Measurements from ENCODE around the gene AKR1C4. TPM values are rescaled to one million over a fixed set of nuclear protein-coding genes. Genes with fewer than 3 reads are reported as not detected.
"Not testable (repeated sequence)": the region's sequence is repeated elsewhere in the genome, so short reads cannot be mapped to it uniquely, and the experiment has no call there.

Gene AKR1C4
- total RNA-seq, 1 donor from 2014 or later, result not detected

DNA sequence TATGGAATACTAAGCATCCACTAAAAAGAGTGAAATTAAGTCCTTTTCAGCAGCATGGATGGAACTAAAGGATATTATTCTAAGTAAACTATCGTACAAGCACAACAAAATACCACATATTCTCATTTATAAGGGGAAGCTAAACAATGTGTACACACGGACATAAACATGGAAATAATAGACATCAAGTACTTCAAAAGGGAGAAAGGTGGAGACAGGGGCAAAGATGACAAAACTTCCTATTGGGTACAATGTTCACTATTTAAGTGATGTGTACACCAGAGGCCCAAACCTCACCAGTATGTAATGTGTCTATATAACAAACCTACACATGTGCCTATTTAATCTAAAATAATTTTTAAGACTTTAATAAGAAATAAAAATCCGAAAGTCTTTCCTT is 2.2 kb upstream of the AKR1C4 start:
- no peaks in the 10 kb centered on the region for H3K27me3 ChIP-seq (ENCODE audit: control insufficient read depth, insufficient read depth, low read length)
- DNase-seq (ENCODE audit: low read depth), result no peak
- no peaks in the 10 kb centered on the region for H3K36me3 ChIP-seq (ENCODE audit: control insufficient read depth, insufficient read depth, low read length)
- H3K4me3 ChIP-seq (ENCODE audit: low read depth, low read length), result no peak overlapping the region
- TF ChIP-seq, protein P1, sequence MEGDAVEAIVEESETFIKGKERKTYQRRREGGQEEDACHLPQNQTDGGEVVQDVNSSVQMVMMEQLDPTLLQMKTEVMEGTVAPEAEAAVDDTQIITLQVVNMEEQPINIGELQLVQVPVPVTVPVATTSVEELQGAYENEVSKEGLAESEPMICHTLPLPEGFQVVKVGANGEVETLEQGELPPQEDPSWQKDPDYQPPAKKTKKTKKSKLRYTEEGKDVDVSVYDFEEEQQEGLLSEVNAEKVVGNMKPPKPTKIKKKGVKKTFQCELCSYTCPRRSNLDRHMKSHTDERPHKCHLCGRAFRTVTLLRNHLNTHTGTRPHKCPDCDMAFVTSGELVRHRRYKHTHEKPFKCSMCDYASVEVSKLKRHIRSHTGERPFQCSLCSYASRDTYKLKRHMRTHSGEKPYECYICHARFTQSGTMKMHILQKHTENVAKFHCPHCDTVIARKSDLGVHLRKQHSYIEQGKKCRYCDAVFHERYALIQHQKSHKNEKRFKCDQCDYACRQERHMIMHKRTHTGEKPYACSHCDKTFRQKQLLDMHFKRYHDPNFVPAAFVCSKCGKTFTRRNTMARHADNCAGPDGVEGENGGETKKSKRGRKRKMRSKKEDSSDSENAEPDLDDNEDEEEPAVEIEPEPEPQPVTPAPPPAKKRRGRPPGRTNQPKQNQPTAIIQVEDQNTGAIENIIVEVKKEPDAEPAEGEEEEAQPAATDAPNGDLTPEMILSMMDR (IDR thresholded peaks at IDR 0.05; ENCODE audit: insufficient read depth, low read length, poor library complexity, severe bottlenecking), result no peak

DNA sequence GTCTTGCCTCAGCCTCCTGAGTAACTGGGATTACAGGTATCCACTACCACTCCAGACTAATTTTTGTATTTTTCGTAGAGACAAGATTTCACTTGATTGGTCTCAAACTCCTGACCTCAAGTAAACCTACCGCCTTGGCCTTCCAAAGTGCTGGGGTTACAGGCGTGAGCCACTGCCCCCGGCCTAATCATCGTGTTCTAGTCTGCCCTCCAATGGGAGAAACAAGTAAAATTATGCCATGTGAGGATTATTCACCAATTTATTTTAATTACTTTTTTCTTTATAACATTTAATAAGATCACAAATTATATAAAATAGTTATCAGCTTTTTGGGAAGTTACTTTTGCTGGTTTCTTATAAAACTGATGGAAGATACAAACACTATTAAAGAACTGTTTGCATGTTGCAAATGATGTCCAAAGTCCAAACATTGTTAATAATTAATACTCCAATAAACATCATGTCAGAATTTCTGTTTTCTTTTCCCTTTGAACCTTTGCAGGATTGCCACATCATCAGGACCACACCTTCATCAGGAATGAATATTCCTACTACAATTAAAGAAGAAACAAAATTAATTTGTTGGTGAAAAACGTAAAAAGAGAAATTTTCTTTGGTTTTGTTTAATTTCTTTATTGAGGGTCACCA is 786 bp upstream of the AKR1C4 start:
- H3K4me3 ChIP-seq (ENCODE audit: low read depth, low read length), result no peak overlapping the region
- TF ChIP-seq, protein P1 (IDR thresholded peaks at IDR 0.05; ENCODE audit: insufficient read depth, low read length, poor library complexity, severe bottlenecking), result no peak
- DNase-seq (ENCODE audit: low read depth), result no peak
- no peaks in the 10 kb centered on the region for H3K27me3 ChIP-seq (ENCODE audit: control insufficient read depth, insufficient read depth, low read length)
- H3K36me3 ChIP-seq (ENCODE audit: control insufficient read depth, insufficient read depth, low read length), result no peaks in the 10 kb centered on the region

DNA sequence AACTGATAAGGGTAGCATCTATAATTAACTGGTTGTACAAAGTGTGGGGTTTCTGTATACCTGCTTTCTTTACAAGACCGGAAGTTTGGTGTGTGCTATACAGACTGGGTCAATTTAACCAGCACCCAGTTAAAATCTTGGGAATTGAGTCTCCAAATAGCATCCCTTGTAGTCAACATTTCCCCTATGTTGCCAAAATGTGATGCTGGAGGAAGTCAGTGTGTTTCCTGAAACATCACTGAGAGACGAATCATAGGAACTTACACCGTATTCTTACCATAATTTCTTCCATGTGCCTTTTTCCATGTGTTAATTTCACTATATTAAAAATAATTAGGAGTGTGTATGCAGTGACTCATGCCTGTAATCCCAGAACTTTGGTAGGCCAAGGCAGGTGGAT is 1.7 kb downstream of the AKR1C4 start:
- Histone ChIP-seq H3K27me3 (ENCODE audit: control insufficient read depth, insufficient read depth, low read length) (no peaks in the 10 kb centered on the region), H3K36me3 (ENCODE audit: control insufficient read depth, insufficient read depth, low read length) (no peaks in the 10 kb centered on the region), H3K4me3 (ENCODE audit: low read depth, low read length) (no peak overlapping the region)
- DNase-seq (ENCODE audit: low read depth), result no peak
- TF ChIP-seq, protein P1 (IDR thresholded peaks at IDR 0.05; ENCODE audit: insufficient read depth, low read length, poor library complexity, severe bottlenecking), result no peak

GRCh38 chr10:5199398-5199797 is 2.8 kb downstream of the AKR1C4 start:
- DNase-seq (ENCODE audit: low read depth), result no peak
- TF ChIP-seq, protein P1 (IDR thresholded peaks at IDR 0.05; ENCODE audit: insufficient read depth, low read length, poor library complexity, severe bottlenecking), result no peak
- H3K27me3 ChIP-seq (ENCODE audit: control insufficient read depth, insufficient read depth, low read length), result no peaks in the 10 kb centered on the region
- no peak overlapping the region for H3K4me3 ChIP-seq (ENCODE audit: low read depth, low read length)
- H3K36me3 ChIP-seq (ENCODE audit: control insufficient read depth, insufficient read depth, low read length), result no peaks in the 10 kb centered on the region

DNA sequence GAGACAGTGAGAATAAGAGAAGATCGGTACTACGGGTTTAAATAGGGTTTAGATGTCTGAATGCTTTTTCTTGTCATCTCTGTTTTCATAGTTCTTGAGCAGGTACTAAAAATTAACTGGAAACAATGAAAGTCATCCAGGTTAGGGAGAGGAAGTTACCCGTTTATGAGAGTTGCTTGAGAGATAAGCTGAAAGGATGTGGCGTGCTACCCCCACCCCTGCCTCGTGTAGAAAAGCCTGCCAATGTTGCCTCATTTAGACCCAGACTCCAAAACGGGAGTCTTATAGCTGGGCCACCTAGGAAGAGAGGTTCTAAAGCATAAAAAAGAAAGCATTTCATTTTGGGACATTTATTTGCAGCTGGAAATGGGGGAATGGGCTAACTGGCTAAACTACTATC is 10.2 kb downstream of the AKR1C4 start:
- DNase-seq (ENCODE audit: low read depth), result no peak
- TF ChIP-seq, protein P1 (IDR thresholded peaks at IDR 0.05; ENCODE audit: insufficient read depth, low read length, poor library complexity, severe bottlenecking), result no peak
- H3K36me3 ChIP-seq (ENCODE audit: control insufficient read depth, insufficient read depth, low read length), result no peaks in the 10 kb centered on the region
- H3K4me3 ChIP-seq (ENCODE audit: low read depth, low read length), result no peak overlapping the region
- H3K27me3 ChIP-seq (ENCODE audit: control insufficient read depth, insufficient read depth, low read length), result no peaks in the 10 kb centered on the region

GRCh38 chr10:5209776-5210175 is 13.1 kb downstream of the AKR1C4 start:
- not testable (repeated sequence) for H3K27me3 ChIP-seq (ENCODE audit: control insufficient read depth, insufficient read depth, low read length); DNase-seq (ENCODE audit: low read depth); H3K36me3 ChIP-seq (ENCODE audit: control insufficient read depth, insufficient read depth, low read length); H3K4me3 ChIP-seq (ENCODE audit: low read depth, low read length)

- not testable (repeated sequence) for DNase-seq (ENCODE audit: low read depth); H3K36me3 ChIP-seq (ENCODE audit: control insufficient read depth, insufficient read depth, low read length); H3K4me3 ChIP-seq (ENCODE audit: low read depth, low read length); H3K27me3 ChIP-seq (ENCODE audit: control insufficient read depth, insufficient read depth, low read length)
These were observed 13.6 kb downstream of the AKR1C4 start for GRCh38 chr10:5210261-5210660.
